IMR-90 (cell line): ENCODE measurements around the gene ZCCHC7.
A peak's percentile ranks its signal among the peaks of the same experiment; 100 is the strongest.

Experiments used
- BHLHE40 ChIP-seq: fragments of 150-350 bp; IDR thresholded peaks from 2 replicates; pipeline ENCODE4 v1.6.1; 2016; ENCODE audit warnings: mild to moderate bottlenecking, low read depth, low read length
- CEBPB ChIP-seq: IDR thresholded peaks from 2 replicates; pipeline ENCODE4 v1.6.1; 2012; ENCODE audit warnings: low read depth, low read length, improper control_type of control experiment
- CTCF ChIP-seq: conservative IDR thresholded peaks from 2 replicates; pipeline ENCODE4 v1.5.1; 2012; ENCODE audit warnings: mild to moderate bottlenecking, low read depth, low read length, improper control_type of control experiment
- MAFK ChIP-seq: IDR thresholded peaks from 2 replicates; pipeline ENCODE4 v1.6.1; 2012; ENCODE audit warnings: low read depth, low read length, improper control_type of control experiment
- MAZ ChIP-seq: IDR thresholded peaks from 2 replicates; pipeline ENCODE4 v1.6.1; 2012; ENCODE audit warnings: low read depth, mild to moderate bottlenecking, low read length, improper control_type of control experiment, moderate library complexity, borderline replicate concordance
- POLR2A ChIP-seq: IDR thresholded peaks from 2 replicates; pipeline ENCODE4 v1.6.1; 2012; ENCODE audit warnings: mild to moderate bottlenecking, low read depth, low read length
- RAD21 ChIP-seq: IDR thresholded peaks from 2 replicates; pipeline ENCODE4 v1.6.1; 2012; ENCODE audit warnings: low read length, improper control_type of control experiment

- no peak for TF ChIP-seq CTCF
- no peak for TF ChIP-seq MAFK
- TF ChIP-seq BHLHE40: no peak
- TF ChIP-seq CEBPB: peak; percentile 39; the same call in 1 of the 2 replicates
- TF ChIP-seq POLR2A: no peak
- TF ChIP-seq MAZ: no peak
- TF ChIP-seq RAD21: no peak
These were observed 146.3 kb downstream of the ZCCHC7 start for GRCh38 chr9:37266630-37267029.
